Measurements from ENCODE around the gene C5. TPM values are rescaled to one million over a fixed set of nuclear protein-coding genes. Genes with fewer than 3 reads are reported as not detected.

Gene C5
- total RNA-seq, 2 experiments from 2014 or later, result 1.9 to 3.4 TPM

DNA sequence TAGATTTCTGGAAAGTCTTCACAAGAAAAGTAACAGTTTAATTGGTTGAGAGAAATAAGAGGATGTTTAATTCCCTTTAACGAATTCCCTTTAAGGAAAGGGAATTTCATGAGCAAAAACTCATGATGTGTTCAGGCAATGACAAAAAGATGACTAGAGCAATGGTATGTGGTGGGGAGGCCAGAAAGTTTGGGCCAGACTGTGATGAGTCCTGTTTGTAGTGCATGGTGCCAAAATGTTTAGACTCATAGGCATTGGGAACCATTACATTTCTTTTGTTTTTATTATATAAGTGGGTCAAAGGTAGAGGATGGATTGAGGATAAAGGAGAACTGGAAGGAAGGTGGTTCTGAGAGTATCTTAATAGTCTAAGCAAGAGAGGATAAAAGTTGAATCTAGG, 35.6 kb upstream of the C5 start:
- CTCF ChIA-PET, result no interaction called here
- intact Hi-C loops (cut with micrococcal nuclease), result no loop called here
- ATAC-seq (no peak), DNase-seq (no peak)
- Mint-ChIP-seq H3K4me3 (no peak overlapping the region), H3K27me3 (no peaks in the 10 kb centered on the region), H3K9me3 (no peaks in the 10 kb centered on the region), H3K27ac (no peak overlapping the region), H3K36me3 (ENCODE audit: low read depth) (peaks cover 43% of the 10 kb centered on the region), H3K4me1 (ENCODE audit: low read depth) (peaks cover 14% of the 10 kb centered on the region)
- POLR2A ChIA-PET, result no interaction called here
- TF ChIP-seq, protein P1, sequence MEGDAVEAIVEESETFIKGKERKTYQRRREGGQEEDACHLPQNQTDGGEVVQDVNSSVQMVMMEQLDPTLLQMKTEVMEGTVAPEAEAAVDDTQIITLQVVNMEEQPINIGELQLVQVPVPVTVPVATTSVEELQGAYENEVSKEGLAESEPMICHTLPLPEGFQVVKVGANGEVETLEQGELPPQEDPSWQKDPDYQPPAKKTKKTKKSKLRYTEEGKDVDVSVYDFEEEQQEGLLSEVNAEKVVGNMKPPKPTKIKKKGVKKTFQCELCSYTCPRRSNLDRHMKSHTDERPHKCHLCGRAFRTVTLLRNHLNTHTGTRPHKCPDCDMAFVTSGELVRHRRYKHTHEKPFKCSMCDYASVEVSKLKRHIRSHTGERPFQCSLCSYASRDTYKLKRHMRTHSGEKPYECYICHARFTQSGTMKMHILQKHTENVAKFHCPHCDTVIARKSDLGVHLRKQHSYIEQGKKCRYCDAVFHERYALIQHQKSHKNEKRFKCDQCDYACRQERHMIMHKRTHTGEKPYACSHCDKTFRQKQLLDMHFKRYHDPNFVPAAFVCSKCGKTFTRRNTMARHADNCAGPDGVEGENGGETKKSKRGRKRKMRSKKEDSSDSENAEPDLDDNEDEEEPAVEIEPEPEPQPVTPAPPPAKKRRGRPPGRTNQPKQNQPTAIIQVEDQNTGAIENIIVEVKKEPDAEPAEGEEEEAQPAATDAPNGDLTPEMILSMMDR (IDR thresholded peaks at IDR 0.05), result no peak

DNA sequence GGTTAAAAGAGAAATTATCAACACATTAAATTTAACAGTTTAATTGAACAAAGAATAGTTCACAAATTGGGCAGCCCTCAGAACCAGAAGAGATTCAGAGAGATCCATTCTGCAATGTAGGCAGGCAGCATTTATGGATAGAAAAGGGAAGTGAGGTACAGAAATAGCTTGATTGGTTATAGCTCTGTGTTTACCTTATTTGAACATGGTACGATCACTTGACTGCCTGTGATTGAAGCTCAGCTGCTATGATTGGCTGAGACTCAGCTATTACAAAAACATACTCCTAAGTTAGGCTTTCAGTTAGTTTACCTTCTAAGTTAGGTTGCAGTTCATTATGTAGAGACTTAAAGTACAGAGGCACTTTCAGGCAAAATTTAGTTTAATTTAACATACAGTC, 32.0 kb upstream of the C5 start:
- TF ChIP-seq, protein P1 (IDR thresholded peaks at IDR 0.05), result no peak
- Mint-ChIP-seq H3K27me3 (no peaks in the 10 kb centered on the region), H3K4me1 (ENCODE audit: low read depth) (peaks cover 12% of the 10 kb centered on the region), H3K4me3 (no peak overlapping the region), H3K27ac (no peak overlapping the region), H3K36me3 (ENCODE audit: low read depth) (peaks cover 37% of the 10 kb centered on the region), H3K9me3 (no peaks in the 10 kb centered on the region)
- CTCF ChIA-PET, result interaction anchor here (0.9 to 1.7 kb wide), 4 partner anchors 12 to 335 kb away, joined by 3 read pairs; no protein-coding TSS in a partner anchor
- ATAC-seq (no peak), DNase-seq (no peak)
- intact Hi-C loops (cut with micrococcal nuclease), result no loop called here
- POLR2A ChIA-PET, result no interaction called here

DNA sequence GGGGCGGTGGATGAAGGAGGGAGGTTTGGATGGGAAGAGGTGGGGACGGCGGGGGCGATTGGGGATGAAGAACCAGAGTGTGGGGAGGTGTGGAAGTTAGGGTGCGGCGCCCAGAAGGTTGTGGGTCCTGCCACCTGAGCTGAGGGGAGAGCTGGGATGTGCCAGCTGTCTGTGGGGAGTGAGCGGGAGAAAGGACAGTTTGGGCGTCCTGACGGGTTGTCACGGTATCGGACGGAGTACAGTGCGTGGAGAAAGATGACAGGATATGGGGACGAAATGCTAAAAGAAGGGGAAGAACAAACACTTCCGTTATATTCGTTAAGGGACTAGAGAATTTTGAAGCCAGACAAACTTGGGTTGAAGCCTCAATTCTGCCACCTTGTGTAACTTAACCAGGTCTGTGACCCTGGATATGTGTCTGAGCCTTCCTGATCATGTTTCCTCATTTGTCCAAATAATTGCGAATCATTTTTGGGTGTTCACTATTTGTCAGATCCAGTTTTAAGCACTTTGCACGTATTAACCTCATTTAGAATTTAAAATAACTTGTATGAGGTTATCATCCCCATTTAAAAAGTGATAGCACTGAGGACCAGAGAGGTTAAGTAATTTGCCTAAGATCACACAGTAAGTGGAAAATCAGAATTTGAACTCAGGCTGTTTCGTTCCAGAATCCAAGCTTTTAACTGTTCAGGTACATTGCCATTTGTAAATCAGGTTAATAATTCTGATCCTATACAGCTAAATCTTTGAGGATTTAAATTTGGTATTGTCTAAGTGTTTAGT, 25.4 kb upstream of the C5 start:
- no peak for DNase-seq
- H3K4me1 Mint-ChIP-seq (ENCODE audit: low read depth), result peaks cover 38% of the 10 kb centered on the region
- CTCF ChIA-PET, result interaction anchor here (0.7 to 1.9 kb wide), 8 partner anchors 13 to 319 kb away, joined by 3 to 6 read pairs (median 3); no protein-coding TSS in a partner anchor

DNA sequence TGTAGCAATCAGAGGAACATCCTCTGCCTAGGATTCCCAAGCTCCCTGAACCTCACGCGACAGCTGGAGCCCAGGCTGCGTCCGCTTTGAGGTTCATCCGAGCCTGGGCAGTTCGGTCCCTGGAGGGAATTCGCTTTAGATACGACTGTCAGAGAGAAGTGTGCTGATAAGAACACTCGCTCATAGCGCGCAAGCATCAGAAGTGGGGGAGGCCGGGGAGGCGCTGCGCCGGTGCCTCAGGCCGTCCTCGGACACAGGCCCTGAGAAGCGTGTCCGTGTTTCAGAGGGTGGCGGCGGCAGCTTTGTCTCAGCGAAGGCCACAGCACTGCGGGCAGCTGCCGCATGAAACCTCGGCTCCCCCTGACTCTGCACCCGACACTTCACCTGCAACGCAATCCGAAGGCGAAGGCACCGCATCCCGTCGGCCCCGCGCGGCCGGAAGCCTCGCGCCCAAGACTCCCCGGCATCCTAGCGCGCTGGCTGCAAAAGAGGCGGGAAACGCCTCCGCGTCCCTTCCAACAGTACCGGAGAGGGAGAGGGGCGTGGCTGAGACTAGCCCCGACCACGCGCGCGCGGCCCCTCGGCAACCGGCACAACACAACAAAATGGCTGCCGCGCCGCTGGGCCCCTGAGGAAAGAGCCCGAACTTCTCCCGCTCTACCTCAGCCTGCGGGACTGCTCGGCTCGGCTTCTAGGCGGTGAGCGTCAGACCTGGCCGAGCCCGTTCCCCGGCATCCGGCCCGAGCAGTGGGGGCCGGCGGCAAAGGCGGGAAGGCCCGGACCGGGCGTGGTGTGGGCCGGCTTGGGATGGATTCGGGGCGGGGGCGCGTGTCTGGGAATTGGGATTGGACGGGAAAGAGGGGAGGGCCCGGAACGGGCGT, 24.5 kb upstream of the C5 start, which contains the start of gene CNTRL:
Gene CNTRL (plus strand): TSS at position 586 of the 881 bp plus-strand sequence. CDS start 13,372 bp downstream, outside the sequence.
- no peaks in the 10 kb centered on the region for H3K36me3 Mint-ChIP-seq (ENCODE audit: low read depth)

More for the DNA sequence above, 25.4 kb upstream of the C5 start:
- intact Hi-C loops (cut with micrococcal nuclease), result no loop called here
- Mint-ChIP-seq H3K4me3 (peak overlapping the region; percentile 97), H3K27ac (peak overlapping the region; percentile 97), H3K9me3 (peaks cover under 1% of the 10 kb centered on the region), H3K36me3 (ENCODE audit: low read depth) (peaks cover 8% of the 10 kb centered on the region), H3K27me3 (no peaks in the 10 kb centered on the region)
- peak; percentile 14 for ATAC-seq
- POLR2A ChIA-PET, result interaction anchor here (0.9 to 1.8 kb wide), 7 partner anchors 7 to 206 kb away, joined by 3 to 7 read pairs (median 3); no protein-coding TSS in a partner anchor
- TF ChIP-seq, protein P1 (IDR thresholded peaks at IDR 0.05), result peak; percentile 30

More for the DNA sequence above, 24.5 kb upstream of the C5 start, which contains the start of gene CNTRL:
- Mint-ChIP-seq H3K4me3 (peak within 1 kb of the TSS; percentile 97), H3K27me3 (no peaks in the 10 kb centered on the region), H3K27ac (peak within 1 kb of the TSS; percentile 97), H3K4me1 (ENCODE audit: low read depth) (peaks cover 38% of the 10 kb centered on the region), H3K9me3 (peaks cover 2% of the 10 kb centered on the region)
- ATAC-seq, result peak; percentile 91
- DNase-seq, result peak; percentile 98
- intact Hi-C loops (cut with micrococcal nuclease), result loop anchor here (5.0 kb wide), 3 partner anchors 48 to 317 kb away; no protein-coding TSS in a partner anchor
- TF ChIP-seq, protein P1 (IDR thresholded peaks at IDR 0.05), result no peak
- POLR2A ChIA-PET, result interaction anchor here (0.7 to 1.8 kb wide), 8 partner anchors 10 to 282 kb away, joined by 3 to 7 read pairs (median 4); partner anchors contain the start of gene FBXW2
- CTCF ChIA-PET, result interaction anchor here (1.0 to 1.9 kb wide), 4 partner anchors 51 to 319 kb away, joined by 3 to 6 read pairs (median 4); no protein-coding TSS in a partner anchor

Data from activated CD8-positive, alpha-beta T cell treated with anti-CD3 and anti-CD28 coated beads for 36 hours (primary cell).